SU-DHL-6 (cell line): Measurements from ENCODE around the gene CCDC82.

ENCODE experiments used
- EZH2phosphoT487 ChIP-seq: fragments of 200-600 bp; sonication (generic), shearing (Covaris generic); conservative IDR thresholded peaks from 2 replicates; pipeline ENCODE4 v1.6.1; 2018; ENCODE audit warnings: mild to moderate bottlenecking, antibody characterized with exemption, low read length, moderate library complexity, mixed read lengths
- TF ChIP-seq, protein P1 (sequence below): fragments of 200-600 bp; sonication (generic); IDR thresholded peaks from one replicate; pipeline ENCODE4 v1.5.1; 2017; ENCODE audit warnings: antibody characterized with exemption, mild to moderate bottlenecking, low read length, moderate library complexity; ENCODE audit not compliant: insufficient read depth, poor library complexity, severe bottlenecking

GRCh38 chr11:96389720-96390487, at the start of gene CCDC82, which contains the start of gene JRKL:
- TF ChIP-seq, protein P1, sequence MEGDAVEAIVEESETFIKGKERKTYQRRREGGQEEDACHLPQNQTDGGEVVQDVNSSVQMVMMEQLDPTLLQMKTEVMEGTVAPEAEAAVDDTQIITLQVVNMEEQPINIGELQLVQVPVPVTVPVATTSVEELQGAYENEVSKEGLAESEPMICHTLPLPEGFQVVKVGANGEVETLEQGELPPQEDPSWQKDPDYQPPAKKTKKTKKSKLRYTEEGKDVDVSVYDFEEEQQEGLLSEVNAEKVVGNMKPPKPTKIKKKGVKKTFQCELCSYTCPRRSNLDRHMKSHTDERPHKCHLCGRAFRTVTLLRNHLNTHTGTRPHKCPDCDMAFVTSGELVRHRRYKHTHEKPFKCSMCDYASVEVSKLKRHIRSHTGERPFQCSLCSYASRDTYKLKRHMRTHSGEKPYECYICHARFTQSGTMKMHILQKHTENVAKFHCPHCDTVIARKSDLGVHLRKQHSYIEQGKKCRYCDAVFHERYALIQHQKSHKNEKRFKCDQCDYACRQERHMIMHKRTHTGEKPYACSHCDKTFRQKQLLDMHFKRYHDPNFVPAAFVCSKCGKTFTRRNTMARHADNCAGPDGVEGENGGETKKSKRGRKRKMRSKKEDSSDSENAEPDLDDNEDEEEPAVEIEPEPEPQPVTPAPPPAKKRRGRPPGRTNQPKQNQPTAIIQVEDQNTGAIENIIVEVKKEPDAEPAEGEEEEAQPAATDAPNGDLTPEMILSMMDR, result no peak
- no peak for TF ChIP-seq EZH2phosphoT487
